NCI-H226 (cell line): Measurements from ENCODE around the gene PLN.

ENCODE experiments used
- DNase-seq: peaks from one replicate; pipeline ENCODE4 v3.0.0-alpha.2; 2015

PLN gene

DNA sequence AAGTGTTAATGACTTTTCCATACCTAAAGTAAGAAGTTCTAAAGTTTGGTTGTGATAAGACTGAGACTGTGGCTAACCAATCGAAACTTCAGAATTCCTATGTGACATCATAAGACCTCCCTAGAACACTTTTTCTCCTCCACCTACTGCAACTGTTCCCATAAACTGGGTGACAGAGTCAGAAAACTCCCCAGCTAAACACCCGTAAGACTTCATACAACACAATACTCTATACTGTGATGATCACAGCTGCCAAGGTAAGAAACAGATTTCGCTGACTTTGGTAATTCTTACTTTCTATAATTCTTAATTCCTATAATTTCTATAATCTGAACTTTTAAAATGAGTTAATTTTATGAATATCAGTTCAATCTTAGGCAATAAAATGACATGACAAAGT is at the start of gene PLN:
TSS of gene PLN (plus strand) at position 161 of the 400 bp plus-strand sequence. CDS start 10,626 bp downstream, outside the sequence.
- DNase-seq, result no peak

DNA sequence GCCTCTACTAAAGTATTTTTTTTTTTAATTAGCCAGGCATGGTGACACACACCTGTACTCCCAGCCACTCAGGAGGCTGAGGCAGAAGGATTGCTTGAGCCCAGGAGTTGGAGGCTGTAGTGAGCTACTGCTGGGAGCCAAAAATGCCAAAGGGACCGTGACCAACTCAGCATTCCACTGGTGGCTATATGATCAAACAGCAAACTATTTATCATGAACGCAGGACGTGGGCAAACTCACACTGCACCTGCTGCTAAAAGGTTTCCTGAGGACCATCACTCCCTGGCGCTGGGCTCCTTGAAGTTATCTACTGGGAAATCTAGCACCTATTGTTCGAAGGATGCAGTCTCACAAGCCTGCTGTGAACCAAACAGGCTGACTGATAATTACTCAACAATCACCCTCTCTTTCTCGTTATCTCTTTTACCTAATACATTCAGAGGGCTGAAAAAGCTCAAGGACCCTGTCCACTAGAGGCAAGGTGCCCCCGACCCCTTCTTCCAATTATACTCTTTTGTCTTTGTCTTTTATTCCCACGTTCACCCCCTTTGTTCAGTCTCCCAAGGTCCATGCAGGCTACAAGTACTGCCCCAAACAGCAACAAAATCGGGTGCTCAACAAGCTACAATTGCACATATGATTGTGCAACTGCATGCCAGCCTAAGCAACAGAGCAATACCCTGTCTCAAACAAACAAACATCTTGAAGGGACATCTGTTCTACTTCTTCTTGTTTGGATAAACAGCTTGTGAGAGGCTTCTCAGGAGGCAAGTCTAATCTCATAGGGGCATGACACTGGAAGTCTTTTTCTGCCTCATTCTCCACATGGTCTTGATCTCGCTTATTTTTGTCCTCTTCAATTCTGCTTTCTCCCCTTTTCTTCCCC is 47.7 kb upstream of the PLN start:
- no peak for DNase-seq

DNA sequence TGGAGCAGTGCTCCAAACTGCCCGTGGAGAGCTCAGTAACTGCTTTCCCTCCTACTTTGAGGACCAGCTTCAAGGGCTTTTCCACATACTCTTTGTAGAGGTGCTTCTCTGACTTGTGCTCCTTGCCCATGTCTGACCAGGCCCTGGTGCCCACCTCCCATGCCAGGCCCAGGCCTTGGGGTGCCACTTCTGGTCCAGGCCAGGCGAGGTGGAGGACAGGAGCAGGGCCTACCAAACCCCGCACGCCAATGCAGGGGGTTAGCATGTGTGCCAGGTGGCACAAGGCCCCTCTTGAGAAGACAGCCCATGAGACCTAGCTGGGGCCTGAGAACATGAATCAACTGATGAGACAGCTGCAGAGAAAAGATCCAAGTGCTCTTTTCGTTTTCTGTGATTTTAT is 47.0 kb upstream of the PLN start:
- no peak for DNase-seq

DNA sequence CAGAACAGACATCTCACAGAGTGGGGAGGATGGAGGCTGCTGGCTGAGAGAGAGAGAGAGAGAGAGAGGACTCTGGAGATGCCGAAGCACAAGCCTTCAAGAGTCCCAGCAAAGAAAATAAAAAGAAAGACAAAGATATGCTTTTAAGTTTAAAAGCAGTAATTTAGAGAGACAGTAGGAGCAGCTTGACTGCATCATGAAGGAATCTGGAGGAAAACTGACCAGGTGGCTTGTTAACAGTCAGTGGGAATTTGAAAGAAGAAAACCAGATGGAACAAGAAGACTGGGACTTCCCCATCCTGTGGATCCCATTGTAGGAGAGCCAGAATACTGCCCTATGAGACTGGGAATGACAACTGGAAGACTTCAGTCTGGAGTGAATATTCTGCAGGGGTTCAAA is 46.3 kb upstream of the PLN start:
- DNase-seq, result no peak

DNA sequence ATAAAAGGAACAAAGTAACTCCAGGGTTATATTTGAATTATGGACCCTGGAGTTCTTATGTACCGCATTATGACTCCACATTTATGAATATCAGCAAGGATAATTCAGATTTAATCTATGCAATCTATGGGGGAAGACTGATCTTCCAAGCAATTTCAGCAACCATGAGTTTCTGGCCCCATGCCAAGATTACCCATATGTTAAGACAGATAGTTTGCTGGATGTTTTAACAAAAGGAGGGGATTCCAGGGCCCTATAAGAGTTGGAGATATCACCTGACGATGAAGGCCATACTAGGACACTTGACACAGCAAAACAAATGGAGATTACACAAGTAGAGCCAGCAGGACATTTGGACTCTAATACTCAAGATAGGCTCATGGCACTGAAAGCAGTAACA is 45.9 kb upstream of the PLN start:
- no peak for DNase-seq

DNA sequence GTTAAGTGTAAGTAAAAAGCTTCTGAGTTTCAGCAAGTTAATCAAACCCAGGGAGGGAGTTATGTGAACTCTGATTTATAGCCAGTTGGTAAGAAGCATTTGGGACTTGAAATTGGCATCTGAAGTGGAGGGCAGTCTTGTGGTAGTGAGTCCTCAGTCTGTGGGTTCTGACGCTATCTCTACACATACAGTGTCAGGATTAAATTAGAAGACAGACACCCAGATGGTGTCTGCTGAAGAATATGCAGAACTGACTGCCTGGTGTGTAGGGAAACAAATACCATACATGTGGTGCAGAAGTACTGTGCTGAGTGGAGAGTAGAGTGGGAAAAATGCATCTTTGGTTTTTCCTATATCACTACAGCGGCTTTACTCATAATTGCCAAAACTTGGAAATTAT is 43.5 kb upstream of the PLN start:
- DNase-seq, result no peak

DNA sequence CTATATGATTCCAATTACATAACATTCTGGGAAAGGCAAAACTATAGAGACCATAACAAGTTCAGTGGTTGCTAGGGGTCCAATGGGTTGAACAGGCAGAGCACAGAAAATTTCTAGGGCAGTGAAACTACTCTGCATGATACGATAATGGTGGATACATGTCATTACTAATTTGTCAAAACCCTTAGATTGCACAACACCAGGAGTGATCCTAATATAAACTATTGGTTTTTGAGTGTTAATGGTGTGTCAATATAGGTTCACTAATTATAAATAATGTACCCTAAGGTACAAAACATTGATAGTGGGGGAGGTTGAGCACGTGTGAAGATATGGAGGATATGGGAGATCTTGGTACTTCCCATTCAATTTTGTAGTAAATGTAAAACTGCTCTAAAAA is 42.4 kb upstream of the PLN start:
- DNase-seq, result no peak

DNA sequence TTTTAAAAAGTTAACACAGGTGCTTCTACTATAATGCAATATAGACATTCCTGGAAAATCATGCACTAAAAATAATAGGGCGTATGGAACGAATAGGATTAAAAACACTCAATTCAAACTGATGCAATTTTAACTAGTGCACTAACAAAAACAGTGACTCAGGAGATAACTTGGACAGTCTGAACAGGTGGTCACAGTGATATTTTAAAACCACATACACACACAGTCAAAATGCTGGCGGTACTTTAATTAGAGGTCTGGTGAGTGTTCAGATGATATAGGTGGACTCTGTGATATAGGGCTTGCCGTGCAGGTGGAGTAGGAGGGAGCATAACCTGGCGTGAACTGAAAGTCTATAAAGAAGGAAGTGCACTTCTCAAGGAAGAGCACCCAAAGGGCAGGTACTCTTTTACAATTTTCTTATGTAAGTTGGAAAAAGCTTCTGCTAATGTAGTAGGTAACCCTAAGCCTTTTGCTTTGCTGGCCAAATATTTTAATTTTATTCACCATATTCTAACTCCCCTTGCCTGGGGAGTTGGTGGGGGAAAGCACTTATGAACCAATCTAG is 41.9 kb upstream of the PLN start:
- DNase-seq, result no peak

DNA sequence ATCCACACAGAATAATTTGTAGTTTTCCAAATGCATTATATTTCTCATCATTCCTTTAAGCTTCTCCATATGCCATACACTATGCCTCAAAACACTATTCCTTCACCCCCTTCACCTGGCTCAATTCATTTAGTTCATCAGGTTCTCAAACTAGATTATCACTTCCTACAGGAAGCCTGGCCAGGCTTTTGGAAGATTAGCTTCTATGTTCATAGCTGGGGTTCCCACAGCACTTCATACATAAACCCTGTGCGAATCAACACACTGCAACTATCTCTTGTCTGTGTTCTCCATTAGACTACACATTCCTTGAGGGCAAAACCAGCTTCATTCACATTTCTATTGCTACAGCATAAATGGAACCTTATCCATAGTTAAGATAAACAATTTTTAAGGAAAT is 40.5 kb upstream of the PLN start:
- no peak for DNase-seq

DNA sequence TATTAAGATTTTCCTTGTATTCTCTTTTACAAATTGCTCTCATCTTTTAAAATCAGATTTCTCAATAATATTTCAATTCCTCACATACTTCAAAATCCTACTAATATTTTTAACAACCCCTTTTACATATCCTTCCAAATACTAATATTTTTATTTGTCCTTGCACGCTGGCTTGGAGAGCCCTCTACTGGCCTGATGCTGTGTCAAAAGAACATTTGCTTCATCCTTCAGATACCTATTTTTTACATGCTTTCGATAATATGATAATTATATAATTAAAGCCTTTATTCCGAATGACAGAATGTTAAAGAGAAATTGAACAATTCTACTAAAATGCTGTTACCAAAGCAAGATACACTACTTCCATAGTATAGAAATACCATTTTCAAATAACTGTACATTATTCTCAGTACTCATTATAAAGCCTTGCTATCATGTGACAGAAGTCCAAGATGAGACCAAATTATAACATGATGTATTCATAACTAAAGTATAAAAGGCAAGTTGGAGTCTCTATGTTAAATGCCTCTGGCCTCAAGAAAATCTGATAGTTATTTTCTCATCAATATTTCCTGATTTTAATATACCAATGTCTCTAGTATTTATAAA is 39.0 kb upstream of the PLN start:
- no peak for DNase-seq

DNA sequence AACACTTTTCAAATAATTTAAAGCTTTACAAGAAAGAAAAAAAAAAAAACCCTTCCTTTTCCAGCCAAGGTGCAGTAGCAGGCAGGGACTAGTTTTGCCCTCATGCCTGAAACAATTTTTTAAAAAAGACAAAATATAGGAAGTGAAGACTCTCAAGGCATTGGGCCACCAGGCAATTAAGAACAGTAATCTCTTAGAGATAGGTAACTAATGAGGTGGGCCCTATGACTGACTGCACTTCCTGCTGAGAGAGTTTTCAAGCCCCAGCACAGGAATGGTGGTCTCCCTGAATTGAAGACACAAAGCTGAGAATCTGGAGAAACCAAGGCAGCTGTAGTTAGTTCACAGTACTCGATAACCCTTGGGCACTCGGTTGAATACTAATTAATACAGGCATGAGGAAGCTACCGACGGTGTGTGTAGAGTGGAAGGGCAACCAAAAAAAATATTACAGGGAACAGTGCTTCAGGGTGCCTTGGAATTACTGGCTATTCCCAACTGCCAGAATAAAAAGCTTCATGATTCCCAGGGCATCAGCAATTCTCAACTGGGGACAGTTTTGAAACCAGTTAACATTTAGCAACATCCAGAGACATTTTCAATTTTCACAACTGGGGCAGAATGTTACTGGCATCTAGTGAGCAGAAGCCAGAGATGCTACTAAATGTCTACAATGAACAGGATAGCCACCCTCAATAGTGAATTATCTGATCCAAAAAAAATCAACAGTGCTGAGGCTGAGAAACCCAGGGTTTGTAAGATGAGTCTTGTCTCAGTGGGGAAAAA is 36.0 kb upstream of the PLN start:
- no peak for DNase-seq

DNA sequence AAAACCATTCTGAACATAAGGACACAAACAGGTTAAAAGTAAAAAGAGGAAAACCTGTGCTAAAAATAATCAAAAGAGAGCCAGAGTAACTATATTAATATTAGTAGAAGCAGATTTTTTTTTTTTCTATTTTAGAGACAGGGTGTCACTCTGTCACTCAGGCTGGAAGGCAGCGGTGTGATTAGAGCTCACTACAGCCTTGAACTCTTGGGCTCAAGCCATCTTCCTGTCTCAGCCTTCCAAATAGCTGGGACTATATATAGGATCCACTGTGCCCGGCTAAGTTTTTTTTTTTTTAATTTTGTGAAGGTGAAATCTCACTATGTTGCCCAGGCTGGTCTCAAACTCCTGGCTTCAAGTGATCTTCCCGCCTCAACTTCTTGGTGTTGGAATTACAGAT is 33.4 kb upstream of the PLN start:
- DNase-seq, result no peak

DNA sequence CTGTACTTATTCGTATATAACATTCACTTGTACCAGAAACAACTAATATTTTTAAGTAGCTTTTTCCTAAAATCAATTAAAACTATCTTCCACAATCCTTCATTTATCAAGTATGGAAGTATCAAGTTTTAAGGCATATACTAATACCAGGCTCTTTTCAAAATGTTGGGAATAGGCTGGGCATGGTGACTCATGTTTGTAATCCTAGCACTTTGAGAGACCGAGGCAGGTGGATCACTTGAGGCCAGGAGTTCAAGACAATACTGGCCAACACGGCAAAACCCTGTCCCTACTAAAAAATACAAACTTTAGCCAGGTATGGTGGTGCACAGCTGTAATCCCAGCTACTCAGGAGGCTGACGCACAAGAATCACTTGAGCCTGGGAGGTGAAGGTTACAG is 25.7 kb upstream of the PLN start:
- no peak for DNase-seq

DNA sequence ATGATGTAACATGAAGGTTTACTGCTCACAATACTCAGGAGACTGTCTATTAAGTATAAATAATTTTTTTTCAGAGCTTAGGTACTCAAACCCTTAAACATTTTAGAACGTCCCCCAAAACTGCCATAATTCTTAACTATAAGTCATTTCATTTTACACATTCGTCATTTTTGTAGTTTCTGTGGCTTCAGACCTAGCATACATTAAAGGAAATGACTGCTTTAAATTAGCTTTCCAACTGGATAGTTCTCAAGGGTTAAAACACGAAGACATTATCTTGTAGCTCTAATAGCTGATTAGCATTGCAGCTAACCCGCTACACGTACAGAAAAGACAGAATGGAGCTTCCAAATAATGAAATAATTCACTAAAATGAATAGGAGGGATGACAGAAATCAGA is 24.9 kb upstream of the PLN start:
- no peak for DNase-seq

DNA sequence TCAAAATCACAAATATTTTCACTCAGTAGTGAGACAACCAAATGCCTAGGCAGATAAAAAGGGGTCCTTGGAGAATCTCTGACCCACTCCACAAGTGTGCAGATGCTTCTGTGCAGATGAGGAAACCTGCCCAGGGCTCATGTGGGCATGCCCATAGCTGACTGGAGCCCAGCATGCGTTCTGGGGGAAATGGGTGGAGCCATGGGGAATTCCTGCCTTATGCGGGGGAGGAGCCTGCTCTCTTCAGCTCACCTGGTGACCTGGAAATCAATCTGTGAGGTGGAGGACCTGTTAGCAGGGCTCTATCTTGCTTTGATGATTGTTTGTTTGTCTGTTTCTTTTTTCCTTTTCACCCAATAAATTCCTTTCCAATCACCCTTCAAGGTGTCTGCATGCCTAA is 23.4 kb upstream of the PLN start:
- DNase-seq, result no peak

DNA sequence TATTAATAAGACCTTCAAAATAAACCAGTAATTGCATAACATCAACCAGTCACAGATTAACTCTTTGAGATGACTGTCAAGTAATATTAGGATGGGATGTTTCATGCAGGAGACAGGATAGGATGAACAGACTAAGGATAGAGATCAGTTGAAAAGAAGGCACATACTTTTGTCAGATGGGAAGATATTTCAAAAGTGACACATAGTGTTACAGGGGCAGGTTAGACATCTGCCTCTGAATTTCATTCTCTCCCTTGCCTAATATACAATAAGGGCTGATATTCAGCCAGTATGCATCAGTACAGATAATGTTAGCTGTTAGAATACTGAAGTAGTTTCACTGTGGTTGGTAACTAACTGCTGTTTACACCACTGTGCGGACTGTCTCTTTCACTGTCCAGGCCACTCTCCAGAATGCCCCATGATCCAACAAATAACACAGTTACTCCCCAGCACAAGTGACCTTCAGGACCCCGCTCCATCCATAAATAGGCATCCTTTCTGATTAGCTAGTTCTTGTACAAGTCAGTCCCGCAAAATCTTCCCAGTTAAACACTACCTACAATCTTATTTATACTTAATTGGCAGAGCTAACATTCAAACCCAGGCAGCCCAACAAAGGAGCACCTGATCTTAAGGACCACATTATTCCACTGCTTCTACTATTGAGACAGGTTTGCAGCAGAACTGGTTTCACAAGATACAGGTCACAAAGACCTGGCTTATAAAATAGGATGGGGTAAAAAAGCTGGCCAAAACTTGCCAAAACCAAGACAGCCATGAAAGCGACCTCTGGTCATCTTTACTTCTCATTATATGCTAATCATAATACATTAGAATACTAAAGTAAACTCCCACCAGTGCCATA is 21.9 kb upstream of the PLN start:
- DNase-seq, result no peak

DNA sequence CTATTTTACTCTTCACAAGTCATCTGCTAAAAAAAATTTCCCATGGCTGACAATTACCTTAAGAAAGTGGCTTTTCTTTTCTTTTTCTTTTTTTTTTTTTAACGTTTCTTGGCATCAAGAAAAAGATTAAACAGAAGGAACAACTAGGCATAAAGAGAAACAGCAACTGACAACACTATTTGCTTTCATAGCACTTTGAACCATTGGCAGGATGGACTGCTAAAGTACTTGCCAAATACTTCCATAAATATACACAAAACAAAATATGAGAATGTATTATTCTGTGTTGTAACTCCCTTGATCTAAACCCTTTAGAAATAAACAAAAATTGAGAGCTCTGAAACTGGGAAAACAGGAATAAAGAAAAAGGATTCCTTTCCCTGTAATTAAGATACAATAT is 20.0 kb upstream of the PLN start:
- DNase-seq, result no peak

DNA sequence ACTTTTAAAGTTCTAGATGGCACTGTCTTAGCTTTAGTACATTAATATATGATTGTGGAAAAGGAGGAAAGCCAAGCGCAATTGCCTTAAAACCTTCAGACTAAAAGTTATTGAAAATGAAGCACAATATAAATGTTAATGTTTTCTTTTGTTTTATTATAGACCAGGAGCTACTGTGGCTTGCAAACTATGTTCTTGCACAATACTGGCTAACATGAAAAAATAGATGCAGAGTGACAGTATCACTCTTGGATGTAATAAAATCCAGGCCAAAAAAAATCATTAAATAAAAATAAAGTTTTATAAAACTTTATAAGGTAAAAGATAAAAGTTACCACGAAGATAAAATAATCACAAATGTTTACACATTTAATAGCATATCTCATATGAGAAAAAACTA is 18.3 kb upstream of the PLN start:
- no peak for DNase-seq

DNA sequence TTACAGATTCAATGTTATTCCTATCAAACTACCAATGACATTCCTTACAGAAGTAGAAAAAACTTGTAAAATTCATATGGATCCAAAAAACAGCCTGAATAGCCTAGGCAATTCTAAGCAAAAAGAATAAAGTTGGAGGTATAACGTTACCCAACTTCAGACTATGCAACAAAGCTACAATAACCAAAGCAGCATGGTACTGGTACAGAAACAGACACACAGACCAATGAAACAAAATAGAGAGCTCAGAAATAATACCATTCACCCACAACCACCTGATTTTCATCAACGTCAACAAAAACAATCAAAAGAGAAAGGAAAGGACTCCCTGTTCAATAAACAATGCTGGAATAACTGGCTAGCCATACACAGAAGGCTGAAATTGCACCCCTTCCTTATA is 17.2 kb upstream of the PLN start:
- no peak for DNase-seq

DNA sequence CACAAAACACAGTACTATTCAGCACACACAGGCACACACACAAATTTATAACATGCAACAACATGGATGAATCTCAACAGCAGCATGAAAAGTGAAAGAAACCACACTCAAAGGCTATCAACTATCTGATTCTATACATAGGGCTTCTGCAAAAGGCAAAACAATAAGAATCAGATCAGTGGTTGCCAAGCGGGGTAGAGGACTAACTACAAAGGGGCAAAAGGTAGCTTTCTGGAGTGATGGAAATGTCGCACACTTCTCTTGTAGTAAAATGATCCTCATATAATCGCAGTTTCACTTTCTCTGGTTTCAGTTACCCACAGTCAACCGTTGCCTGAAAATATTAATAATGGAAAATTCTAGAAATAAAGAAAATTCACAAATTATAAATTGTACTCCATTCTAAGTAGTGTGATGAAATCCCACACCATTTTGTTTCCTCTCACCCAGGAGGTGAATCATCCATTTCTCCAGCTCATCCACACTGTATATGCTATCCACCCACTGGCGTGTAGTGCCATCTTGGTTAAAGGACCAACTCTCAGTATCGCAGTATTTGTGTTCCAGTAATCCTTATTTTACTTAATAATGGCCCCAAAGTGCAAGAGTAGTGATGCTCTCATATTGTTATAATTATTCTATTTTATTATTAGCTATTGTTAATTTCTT is 12.8 kb upstream of the PLN start:
- DNase-seq, result no peak

DNA sequence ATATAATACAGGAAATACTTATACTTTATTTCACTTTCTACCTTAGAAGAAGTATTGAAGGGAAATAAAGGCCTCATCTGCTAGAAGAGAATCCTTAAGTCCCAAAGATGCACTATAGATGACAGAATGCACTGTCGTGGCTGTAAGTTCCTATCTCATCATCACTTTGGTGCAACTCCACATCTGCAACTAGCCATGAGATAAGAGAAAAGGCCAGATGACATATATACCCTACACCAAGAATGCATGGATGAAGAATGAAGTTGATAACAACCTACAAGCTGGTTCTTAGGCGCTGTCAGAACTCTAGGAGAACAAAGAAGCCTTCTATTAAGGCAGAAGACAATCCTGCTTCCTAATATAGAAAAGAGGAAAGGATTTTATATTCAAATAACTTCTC is 11.6 kb upstream of the PLN start:
- no peak for DNase-seq

DNA sequence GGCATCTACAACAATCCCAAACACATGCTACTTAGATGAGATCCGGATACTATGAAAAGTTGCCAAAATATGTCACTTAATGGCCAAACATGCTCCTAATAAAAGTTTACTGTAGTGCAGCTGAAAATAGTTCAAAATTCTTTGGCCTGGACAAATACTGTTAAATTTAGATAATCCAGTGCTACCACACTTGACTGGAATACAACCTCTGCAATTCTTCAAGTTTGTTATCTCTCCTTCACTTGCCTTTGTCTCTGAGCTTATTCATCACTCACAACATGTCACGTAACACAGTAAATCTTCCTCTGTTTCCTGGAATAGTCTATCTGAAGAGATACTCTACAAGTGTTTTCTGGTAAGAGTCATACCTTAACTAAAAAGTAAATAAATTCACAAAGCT is 10.5 kb upstream of the PLN start:
- peak; percentile 57 for DNase-seq
